Heart left ventricle (tissue), 16 donors: ENCODE measurements around the gene FAM229A. TPM values are rescaled to one million over a fixed set of nuclear protein-coding genes. Genes with fewer than 3 reads are reported as not detected.

Source experiments
- ATAC-seq, 4 donors: fragments of 200-7000 bp; cut with Tn5 transposase; one replicate each; pipeline ENCODE4 v1.9.1; 2020 to 2022; ENCODE audit warnings: moderate library complexity in 4 of 4, mild to moderate bottlenecking in 3 of 4, moderate number of reproducible peaks in 1 of 4
- DNase-seq, 5 donors: peaks; one replicate each; pipeline ENCODE4 v3.0.0-alpha.2; 2020
- H3K27ac ChIP-seq, 12 donors: fragments of 200-600 bp; sonication (generic) in 4 of 12; one replicate each; pipeline versions ENCODE4 v1.5.0 to v1.8.0; 2016 to 2022; ENCODE audit warnings: mild to moderate bottlenecking in 2 of 12
- H3K27me3 ChIP-seq, 9 donors: fragments of 200-600 bp; sonication (generic) in 2 of 9; one replicate each; pipeline versions ENCODE4 v1.5.1 to v1.8.0; 2016 to 2022; ENCODE audit warnings: mild to moderate bottlenecking in 3 of 9
- H3K36me3 ChIP-seq, 9 donors: fragments of 200-600 bp; sonication (generic) in 2 of 9; one replicate each; pipeline versions ENCODE4 v1.5.0 to v1.8.0; 2018 to 2022; ENCODE audit warnings: mild to moderate bottlenecking in 2 of 9
- H3K4me1 ChIP-seq, 12 donors: fragments of 200-600 bp; sonication (generic) in 4 of 12; one replicate each; pipeline versions ENCODE4 v1.5.0 to v1.8.0; 2016 to 2022; ENCODE audit warnings: mild to moderate bottlenecking in 3 of 12
- H3K4me3 ChIP-seq, 12 donors: fragments of 200-600 bp; sonication (generic) in 4 of 12; one replicate each; pipeline versions ENCODE4 v1.5.0 to v1.8.0; 2017 to 2022; ENCODE audit warnings: mild to moderate bottlenecking in 9 of 12, moderate library complexity in 4 of 12
- H3K9me3 ChIP-seq, 12 donors: fragments of 200-600 bp; sonication (generic) in 4 of 12; one replicate each; pipeline versions ENCODE4 v1.5.0 to v1.8.0; 2016 to 2022; ENCODE audit warnings: mild to moderate bottlenecking in 1 of 12
- CTCF ChIP-seq, 12 donors: fragments of 200-600 bp; sonication (generic) in 4 of 12; IDR thresholded peaks; one replicate each; pipeline versions ENCODE4 v1.5.0 to v1.8.0; 2018 to 2022; ENCODE audit warnings: antibody characterized with exemption in 12 of 12, mild to moderate bottlenecking in 5 of 12
- POLR2A ChIP-seq, 2 donors: fragments of 450-650 bp; IDR thresholded peaks; one replicate each; pipeline ENCODE4 v1.6.1; 2017; ENCODE audit warnings: antibody characterized with exemption in 2 of 2, mild to moderate bottlenecking in 2 of 2, moderate library complexity in 2 of 2
- WGBS, 4 donors: extraction: QIAGEN DNeasy Blood & Tissue Kit in 2 of 4; methylation state at CpG; one replicate each; pipeline versions ENCODE4 v1.1.5 to v1.1.7; 2013 to 2018; 5-methylcytosine and 5-hydroxymethylcytosine counted together
- intact Hi-C, 10 donors: fragments of 100-400 bp; cut with DNase I; formaldehyde crosslinking; loops; one replicate each; pipeline versions ENCODE4 v1.11.1 to v1.14.2; 2022
- polyA plus RNA-seq, 2 donors: library from polyadenylated mRNA; stranded (reverse); fragments of 200-250 nt; gene quantifications; one replicate each; pipeline ENCODE4 v1.2.3, GENCODE V29; 2013
- total RNA-seq, 9 donors: library from RNA; depleted of rRNA in 2 of 9; stranded (reverse); fragments of >200 nt in 2 of 9; fragmentation: NEBNext Ultra II Directional in 3 of 9; extraction: Animal tissue kit (Norgen Biotek cat#: 25700) in 3 of 9; gene quantifications; one replicate each; pipeline versions ENCODE4 v1.1.0 to v1.2.4, GENCODE V29; 2016 to 2023
- donor health status: ischemic (EF 13 %, LVEDD 7.1; RV severe dilation, severe dysfunction).
- donor health status: healthy with polysubstance abuse.
- donor health status: DM: no; HTN: yes; CAD: no.
- donor health status: DM: no; HTN: no; CAD: no.
- donor health status: ischemic (EF 25% LVEDD 6.9; RV normal size, moderate dysfunction).
- donor health status: ischemic (EF 25% LVEDD 5.7; RV mildly dilated, moderate dysfunction).
- donor health status: healthy.
- donor health status: DM: yes; HTN: yes; CAD: no.
- donor health status: ischemic (EF 35%, LVEDD 5.7; RV mildly dilated, moderate dysfunction).
- donor health status: nonischemic (EF 11% LVEDD 7.7; RV severe dilation, severe dysfunction).
- donor health status: DM: yes; HTN: yes; CAD: no.
- donor health status: PGD.
- donor health status: ischemic (EF 29% LVEDD 5.4; RV normal size, mild dysfunction).
- donor health status: nonischemic (EF 23%, LVEDD 6.1; RV moderate dilation, normal function).

FAM229A gene
- total and polyA plus RNA-seq, 11 donors, result 1.2 to 4.4 (median 2.1) TPM

- Histone ChIP-seq H3K27ac (no peak overlapping the region), H3K4me3 (no peak overlapping the region), H3K9me3 (no peaks in the 10 kb centered on the region), H3K27me3 (peaks cover 0 to 5% (median 0%) of the 10 kb centered on the region in 9 donors), H3K4me1 (peaks cover 0 to 25% (median 10%) of the 10 kb centered on the region in 12 donors), H3K36me3 (peaks cover 0 to 79% (median 68%) of the 10 kb centered on the region in 9 donors)
- intact Hi-C loops, result loop anchor here in 2 of 10 donors (5.0 to 10.0 kb wide), 2 partner anchors 81 to 107 kb away; partner anchors contain the start of genes EIF3I (in 1 of the 2) and TMEM234 (in 1 of the 2)
- no peak for DNase-seq
- ATAC-seq, result no peak
- WGBS, 4 donors, result 90 to 95% (median 91%) methylated on average over 11 to 12 of the region's 12 CpGs
- TF ChIP-seq POLR2A (IDR thresholded peaks at IDR 0.05), result no peak
- no peak for TF ChIP-seq CTCF (IDR thresholded peaks at IDR 0.05)
These were observed 30.7 kb downstream of the FAM229A start for GRCh38 chr1:32331549-32331948.

- H3K27ac ChIP-seq, result no peak overlapping the region
- no peaks in the 10 kb centered on the region for H3K9me3 ChIP-seq
- no peak for ATAC-seq
- peaks cover 0 to 17% (median 9%) of the 10 kb centered on the region in 12 donors for H3K4me1 ChIP-seq
- no peak for DNase-seq
- H3K4me3 ChIP-seq, result no peak overlapping the region
- WGBS, 4 donors, result 90 to 94% (median 92%) methylated on average over 12 of the region's 12 CpGs
- no peak for TF ChIP-seq CTCF (IDR thresholded peaks at IDR 0.05)
- no peak for TF ChIP-seq POLR2A (IDR thresholded peaks at IDR 0.05)
- H3K36me3 ChIP-seq, result peaks cover 0 to 88% (median 77%) of the 10 kb centered on the region in 9 donors
- peaks cover 0 to 5% (median 0%) of the 10 kb centered on the region in 9 donors for H3K27me3 ChIP-seq
- intact Hi-C loops, result loop anchor here in 2 of 10 donors (5.0 to 10.0 kb wide), 2 partner anchors 82 to 106 kb away; partner anchors contain the start of genes EIF3I (in 1 of the 2) and TMEM234 (in 1 of the 2)
These were observed 31.6 kb downstream of the FAM229A start for GRCh38 chr1:32330558-32331151.

- peaks cover 0 to 3% (median 0%) of the 10 kb centered on the region in 9 donors for H3K27me3 ChIP-seq
- no peak for DNase-seq
- no peak overlapping the region for H3K4me3 ChIP-seq
- peaks cover 0 to 12% (median 8%) of the 10 kb centered on the region in 12 donors for H3K4me1 ChIP-seq
- no peaks in the 10 kb centered on the region for H3K9me3 ChIP-seq
- TF ChIP-seq CTCF (IDR thresholded peaks at IDR 0.05) (no peak), POLR2A (IDR thresholded peaks at IDR 0.05) (no peak)
- H3K36me3 ChIP-seq, result peaks cover 0 to 94% (median 84%) of the 10 kb centered on the region in 9 donors
- 86 to 95% (median 91%) methylated on average over 4 of the region's 4 CpGs for WGBS, 4 donors
- ATAC-seq, result no peak
- intact Hi-C loops, result loop anchor here in 2 of 10 donors (5.0 to 10.0 kb wide), 2 partner anchors 82 to 105 kb away; partner anchors contain the start of genes EIF3I (in 1 of the 2) and TMEM234 (in 1 of the 2)
- no peak overlapping the region for H3K27ac ChIP-seq
These were observed 32.3 kb downstream of the FAM229A start for GRCh38 chr1:32329931-32330466.

GRCh38 chr1:32327204-32327603 is 35.1 kb downstream of the FAM229A start:
- no peaks in the 10 kb centered on the region for H3K9me3 ChIP-seq
- peaks cover 0 to 92% (median 79%) of the 10 kb centered on the region in 9 donors for H3K36me3 ChIP-seq
- TF ChIP-seq CTCF (IDR thresholded peaks at IDR 0.05) (no peak), POLR2A (IDR thresholded peaks at IDR 0.05) (no peak)
- DNase-seq (no peak), ATAC-seq (no peak)
- peaks cover 0 to under 1% (median 0%) of the 10 kb centered on the region in 12 donors for H3K4me1 ChIP-seq
- H3K27me3 ChIP-seq, result no peaks in the 10 kb centered on the region
- intact Hi-C loops, result no loop called here
- 90 to 95% (median 93%) methylated on average over 8 to 11 of the region's 11 CpGs for WGBS, 4 donors
- no peak overlapping the region for H3K4me3 ChIP-seq
- no peak overlapping the region for H3K27ac ChIP-seq
